Upper lobe of left lung (tissue), 4 donors: ENCODE data around the gene TCEA3.

Experiments
- EP300 ChIP-seq, 4 donors: sonication (generic); formaldehyde crosslinking; IDR thresholded peaks; one replicate each; pipeline ENCODE4 v1.5.1; 2017; ENCODE audit warnings: antibody characterized with exemption in 4 of 4, control low read depth in 2 of 4
- TF ChIP-seq, protein P1 (sequence below), 6 experiments: fragments of 450-650 bp in 4 of 6; fragments of 200-600 bp in 2 of 6; sonication (generic) in 2 of 6; IDR thresholded peaks; one replicate each; pipeline ENCODE4 v1.5.1; 2016 to 2019; ENCODE audit warnings: antibody characterized with exemption in 6 of 6

DNA sequence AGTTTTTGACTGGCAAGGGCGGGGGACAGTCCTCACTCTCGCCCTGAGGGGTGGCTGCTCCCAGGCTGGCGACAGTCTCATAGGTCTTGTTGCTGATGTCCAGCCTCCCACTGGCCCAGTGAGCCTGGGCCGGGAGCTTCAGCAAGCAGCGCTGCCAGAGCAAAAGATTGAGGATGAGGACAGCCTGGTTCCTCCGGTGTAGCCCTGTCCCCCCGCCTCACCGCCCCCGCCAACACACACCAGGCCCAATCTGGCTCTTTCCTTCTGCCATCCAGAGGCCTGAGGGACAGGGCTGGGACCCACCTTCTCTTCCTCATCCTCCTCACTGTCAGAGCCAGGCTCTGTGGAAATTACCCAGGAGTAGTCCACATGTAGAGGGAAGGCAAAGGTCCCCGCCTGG is 8.6 kb upstream of the TCEA3 start:
- no peak for TF ChIP-seq EP300 (IDR thresholded peaks at IDR 0.05)
- TF ChIP-seq, protein P1, sequence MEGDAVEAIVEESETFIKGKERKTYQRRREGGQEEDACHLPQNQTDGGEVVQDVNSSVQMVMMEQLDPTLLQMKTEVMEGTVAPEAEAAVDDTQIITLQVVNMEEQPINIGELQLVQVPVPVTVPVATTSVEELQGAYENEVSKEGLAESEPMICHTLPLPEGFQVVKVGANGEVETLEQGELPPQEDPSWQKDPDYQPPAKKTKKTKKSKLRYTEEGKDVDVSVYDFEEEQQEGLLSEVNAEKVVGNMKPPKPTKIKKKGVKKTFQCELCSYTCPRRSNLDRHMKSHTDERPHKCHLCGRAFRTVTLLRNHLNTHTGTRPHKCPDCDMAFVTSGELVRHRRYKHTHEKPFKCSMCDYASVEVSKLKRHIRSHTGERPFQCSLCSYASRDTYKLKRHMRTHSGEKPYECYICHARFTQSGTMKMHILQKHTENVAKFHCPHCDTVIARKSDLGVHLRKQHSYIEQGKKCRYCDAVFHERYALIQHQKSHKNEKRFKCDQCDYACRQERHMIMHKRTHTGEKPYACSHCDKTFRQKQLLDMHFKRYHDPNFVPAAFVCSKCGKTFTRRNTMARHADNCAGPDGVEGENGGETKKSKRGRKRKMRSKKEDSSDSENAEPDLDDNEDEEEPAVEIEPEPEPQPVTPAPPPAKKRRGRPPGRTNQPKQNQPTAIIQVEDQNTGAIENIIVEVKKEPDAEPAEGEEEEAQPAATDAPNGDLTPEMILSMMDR (IDR thresholded peaks at IDR 0.05) = no peak
